Ishikawa (cell line): Measurements from ENCODE around the gene CEACAM21.

Source experiments
- CEBPB ChIP-seq: IDR thresholded peaks from 2 replicates; pipeline ENCODE4 v1.6.1; 2012
- CREB1 ChIP-seq: IDR thresholded peaks from 2 replicates; pipeline ENCODE4 v1.6.1; 2012; ENCODE audit warnings: low read depth
- EGR1 ChIP-seq: IDR thresholded peaks from 2 replicates; pipeline ENCODE4 v1.6.1; 2012
- EP300 ChIP-seq: IDR thresholded peaks from 2 replicates; pipeline ENCODE4 v1.6.1; 2012; ENCODE audit warnings: borderline replicate concordance
- FOXM1 ChIP-seq: IDR thresholded peaks from 2 replicates; pipeline ENCODE4 v1.6.1; 2012; ENCODE audit warnings: low read depth, borderline replicate concordance
- MAX ChIP-seq: IDR thresholded peaks from 2 replicates; pipeline ENCODE4 v1.6.1; 2012
- NFIC ChIP-seq: IDR thresholded peaks from 2 replicates; pipeline ENCODE4 v1.6.1; 2012
- RAD21 ChIP-seq: IDR thresholded peaks from 2 replicates; pipeline ENCODE4 v1.6.1; 2012; ENCODE audit warnings: low read depth
- REST ChIP-seq: IDR thresholded peaks from 2 replicates; pipeline ENCODE4 v1.6.1; 2012; ENCODE audit warnings: low read depth, mild to moderate bottlenecking
- TAF1 ChIP-seq: IDR thresholded peaks from 2 replicates; pipeline ENCODE4 v1.6.1; 2012; ENCODE audit warnings: low read depth, mild to moderate bottlenecking
- TCF12 ChIP-seq: IDR thresholded peaks from 2 replicates; pipeline ENCODE4 v1.6.1; 2012; ENCODE audit warnings: low read depth
- TEAD4 ChIP-seq: IDR thresholded peaks from 2 replicates; pipeline ENCODE4 v1.6.1; 2012
- USF1 ChIP-seq: IDR thresholded peaks from 2 replicates; pipeline ENCODE4 v1.6.1; 2012
- YY1 ChIP-seq: IDR thresholded peaks from 2 replicates; pipeline ENCODE4 v1.6.1; 2012; ENCODE audit warnings: low read depth
- ZBTB7A ChIP-seq: IDR thresholded peaks from 2 replicates; pipeline ENCODE4 v1.6.1; 2012; ENCODE audit warnings: low read depth

Gene CEACAM21

GRCh38 chr19:41551711-41552110 is 24.3 kb upstream of the CEACAM21 start:
- TF ChIP-seq TEAD4 = no peak
- no peak for TF ChIP-seq EGR1
- TF ChIP-seq CEBPB = no peak
- TF ChIP-seq RAD21 = no peak
- TF ChIP-seq EP300 = no peak
- TF ChIP-seq TAF1 = no peak

- TF ChIP-seq EGR1 = no peak
These were observed 23.4 kb upstream of the CEACAM21 start for GRCh38 chr19:41552558-41552957.

- TF ChIP-seq TEAD4 (no peak), ZBTB7A (no peak), CEBPB (no peak), FOXM1 (no peak), EGR1 (no peak), NFIC (no peak), YY1 (no peak), EP300 (no peak), REST (no peak), TAF1 (no peak), CREB1 (no peak), USF1 (no peak), TCF12 (no peak), RAD21 (no peak)
These were observed 22.2 kb upstream of the CEACAM21 start for GRCh38 chr19:41553804-41554203.

- TF ChIP-seq FOXM1 = no peak
- no peak for TF ChIP-seq RAD21
- TF ChIP-seq EP300 = no peak
- no peak for TF ChIP-seq TAF1
- TF ChIP-seq NFIC = no peak
- no peak for TF ChIP-seq CREB1
- TF ChIP-seq TEAD4 = no peak
- no peak for TF ChIP-seq EGR1
- no peak for TF ChIP-seq USF1
- no peak for TF ChIP-seq ZBTB7A
- TF ChIP-seq REST = no peak
- no peak for TF ChIP-seq TCF12
- no peak for TF ChIP-seq YY1
- no peak for TF ChIP-seq CEBPB
- no peak for TF ChIP-seq MAX
These were observed 21.1 kb upstream of the CEACAM21 start for GRCh38 chr19:41554907-41555306.

- no peak for TF ChIP-seq NFIC
- TF ChIP-seq FOXM1 = no peak
- TF ChIP-seq REST = no peak
- TF ChIP-seq MAX = no peak
- no peak for TF ChIP-seq TAF1
- TF ChIP-seq TCF12 = no peak
- no peak for TF ChIP-seq YY1
- no peak for TF ChIP-seq ZBTB7A
- no peak for TF ChIP-seq CEBPB
- no peak for TF ChIP-seq EGR1
- no peak for TF ChIP-seq TEAD4
- no peak for TF ChIP-seq RAD21
These were observed 20.2 kb upstream of the CEACAM21 start for GRCh38 chr19:41555748-41556147.
